HepG2 (cell line): ENCODE results near the gene CAPZB. TPM values are rescaled to one million over a fixed set of nuclear protein-coding genes. Genes with fewer than 3 reads are reported as not detected.

Source experiments
- ATAC-seq: fragments of 200-7000 bp; cut with Tn5 transposase; 3 replicates; pipeline ENCODE4 v1.9.1; 2020; ENCODE audit warnings: mild to moderate bottlenecking, moderate library complexity
- BruUV-seq: library from RNA; stranded (reverse); fragments of 400-500 nt; replicated peaks from 2 replicates; lab custom pipeline; 2021; lab: Mats Ljungman, UMichigan
- CTCF ChIA-PET: fragments of 300-600 bp; formaldehyde crosslinking; extraction: SDS; loops from one replicate; lab custom pipeline; 2021; ENCODE audit warnings: low total read pairs, inconsistent platforms, low intra/inter-chr PET ratio; lab: Yijun Ruan, JAX
- POLR2A ChIA-PET: fragments of 350-600 bp; sonication (Branson Sonifier 250); formaldehyde crosslinking; loops from one replicate; lab custom pipeline; 2020; ENCODE audit warnings: antibody characterized with exemption, inconsistent platforms; lab: Yijun Ruan, JAX
- DNase-seq: peaks from one replicate; pipeline ENCODE4 v3.0.0-alpha.2; 2015; ENCODE audit warnings: low spot score
- FAIRE-seq: peaks from 3 replicates; lab custom pipeline; 2011; peaks lifted over from hg19 to GRCh38; lab: Jason Lieb, UNC
- H2AFZ ChIP-seq: one replicate; pipeline ENCODE4 v1.6.1; 2011; ENCODE audit warnings: low read length, inconsistent platforms
- H3K27ac ChIP-seq: fragments of 300-600 bp; 3 replicates; pipeline ENCODE4 v1.8.0; 2011; ENCODE audit warnings: mixed run types, mild to moderate bottlenecking, mixed read lengths, low read length, inconsistent platforms; ENCODE audit not compliant: insufficient read depth; ENCODE audit errors: extremely low read length
- H3K27me3 ChIP-seq, 2 experiments: fragments of 200-600 bp in 1 of 2; 2 replicates in 1 of 2; 3 replicates in 1 of 2; pipeline versions ENCODE4 v1.6.0 to v1.8.0; 2011; ENCODE audit warnings: low read length in 2 of 2, mild to moderate bottlenecking in 2 of 2, moderate library complexity in 2 of 2, inconsistent platforms in 1 of 2; ENCODE audit not compliant: insufficient read depth in 2 of 2, control insufficient read depth in 1 of 2
- H3K36me3 ChIP-seq, 2 experiments: fragments of 200-600 bp in 1 of 2; replicated peaks in 1 of 2; 2 replicates in 1 of 2; 3 replicates in 1 of 2; pipeline versions ENCODE4 v1.5.1 to v1.8.0; 2011; ENCODE audit warnings: low read length in 2 of 2, inconsistent platforms in 1 of 2; ENCODE audit not compliant: insufficient read depth in 2 of 2, control insufficient read depth in 1 of 2
- H3K4me1 ChIP-seq: 2 replicates; pipeline ENCODE4 v1.5.1; 2012; ENCODE audit warnings: low read length, inconsistent platforms; ENCODE audit not compliant: insufficient read depth
- H3K4me2 ChIP-seq: 2 replicates; pipeline ENCODE4 v1.6.0; 2011; ENCODE audit warnings: low read depth, low read length, inconsistent platforms
- H3K4me3 ChIP-seq, 3 experiments: fragments of 200-600 bp in 1 of 3; sonication (generic), shearing (Covaris generic) in 1 of 3; replicated peaks in 1 of 3; 2 replicates each; pipeline ENCODE4 v1.5.1; 2011 to 2016; ENCODE audit warnings: low read length in 3 of 3, inconsistent platforms in 2 of 3, low read depth in 2 of 3, mild to moderate bottlenecking in 2 of 3, control low read depth in 1 of 3, mixed read lengths in 1 of 3; ENCODE audit not compliant: insufficient read depth in 1 of 3
- H3K79me2 ChIP-seq: one replicate; pipeline ENCODE4 v1.6.1; 2011; ENCODE audit warnings: low read length, inconsistent platforms; ENCODE audit not compliant: insufficient read depth
- H3K9ac ChIP-seq: 2 replicates; pipeline ENCODE4 v1.6.0; 2011; ENCODE audit warnings: mild to moderate bottlenecking, low read depth, low read length, inconsistent platforms; ENCODE audit not compliant: insufficient read depth
- H3K9me3 ChIP-seq: 2 replicates; pipeline ENCODE4 v1.5.1; 2012; ENCODE audit warnings: mild to moderate bottlenecking, low read length
- H4K20me1 ChIP-seq: 2 replicates; pipeline ENCODE4 v1.6.0; 2011; ENCODE audit warnings: inconsistent platforms, mild to moderate bottlenecking, low read length, moderate library complexity; ENCODE audit not compliant: insufficient read depth
- FOXC1 ChIP-seq: sonication (generic); formaldehyde crosslinking; IDR thresholded peaks from 2 replicates; pipeline ENCODE4 v1.8.0; 2022; ENCODE audit warnings: mild to moderate bottlenecking, missing genetic modification reagents, borderline replicate concordance
- FOXM1 ChIP-seq: sonication (generic); formaldehyde crosslinking; IDR thresholded peaks from 2 replicates; pipeline ENCODE4 v1.5.0; 2020; ENCODE audit warnings: missing genetic modification reagents
- IRX3 ChIP-seq: sonication (generic); formaldehyde crosslinking; IDR thresholded peaks from 2 replicates; pipeline ENCODE4 v1.8.1; 2023; ENCODE audit warnings: mild to moderate bottlenecking, low read depth, missing genetic modification reagents, borderline replicate concordance
- JDP2 ChIP-seq: sonication (generic); formaldehyde crosslinking; IDR thresholded peaks from 2 replicates; pipeline ENCODE4 v1.8.1; 2022; ENCODE audit warnings: missing genetic modification reagents, borderline replicate concordance
- NFE2L2 ChIP-seq: fragments of 150-350 bp; IDR thresholded peaks from 2 replicates; pipeline ENCODE4 v1.6.1; 2014; ENCODE audit warnings: low read length
- NR2C2 ChIP-seq: sonication (generic); formaldehyde crosslinking; IDR thresholded peaks from 2 replicates; pipeline ENCODE4 v1.4.0; 2020; ENCODE audit warnings: missing genetic modification reagents, mild to moderate bottlenecking, moderate library complexity, borderline replicate concordance
- RAD51 ChIP-seq: fragments of 450-650 bp; IDR thresholded peaks from 2 replicates; pipeline ENCODE4 v1.6.1; 2016; ENCODE audit warnings: borderline replicate concordance
- RBFOX2 ChIP-seq: fragments of 200-400 bp; formaldehyde crosslinking; IDR thresholded peaks from 2 replicates; pipeline ENCODE4 v1.6.1; 2017; ENCODE audit warnings: low read depth, mild to moderate bottlenecking, low read length
- TOE1 ChIP-seq: sonication (generic); formaldehyde crosslinking; IDR thresholded peaks from 2 replicates; pipeline ENCODE4 v1.4.0; 2020; ENCODE audit warnings: mild to moderate bottlenecking, missing genetic modification reagents
- WGBS: methylation state at CpG from one replicate; pipeline ENCODE4 v1.1.6; 2017; ENCODE audit warnings: low lambda C conversion rate; 5-methylcytosine and 5-hydroxymethylcytosine counted together
- in situ Hi-C: cut with HindIII; loops from 2 replicates; pipeline ENCODE4 v1.10.0; 2017; ENCODE audit warnings: low pct_unique_long_range_greater_than_20kb; ENCODE audit not compliant: extremely low pct_ligation_motif_present
- intact Hi-C: fragments of 100-400 bp; cut with micrococcal nuclease; formaldehyde crosslinking; loops from one replicate; pipeline ENCODE4 v1.10.0; 2022; ENCODE audit not compliant: unreplicated experiment
- polyA plus RNA-seq, 8 experiments: library from polyadenylated mRNA; depleted of rRNA in 3 of 8; stranded (reverse) in 7 of 8; unstranded in 1 of 8; fragments of >200 nt; fragmentation: Illumina TruSeq in 4 of 8; extraction: Trizol in 4 of 8; gene quantifications; 2 replicates each; pipeline versions ENCODE4 v1.2.1 to v1.2.3, GENCODE V29; 2011 to 2016; ENCODE audit warnings: low read depth in 4 of 8, missing spikeins in 1 of 8, mixed read lengths in 1 of 8; ENCODE audit not compliant: insufficient read depth in 1 of 8
- total RNA-seq, 5 experiments: library from RNA; depleted of rRNA; stranded (reverse); fragments of >200 nt; fragmentation: Illumina TruSeq; extraction: Trizol; gene quantifications; 2 replicates each; pipeline ENCODE4 v1.2.3, GENCODE V29; 2016; ENCODE audit warnings: low read depth in 1 of 5
- TF ChIP-seq, protein P1 (sequence below): sonication (generic); formaldehyde crosslinking; IDR thresholded peaks from 2 replicates; pipeline ENCODE4 v1.8.1; 2023; ENCODE audit warnings: mild to moderate bottlenecking, missing genetic modification reagents

CAPZB gene
- total and polyA plus RNA-seq, 2 of the 13 experiments (the other 11 are each of a cell fraction or from before 2014, with no cell fraction given) = 58.9 to 76.9 TPM

DNA sequence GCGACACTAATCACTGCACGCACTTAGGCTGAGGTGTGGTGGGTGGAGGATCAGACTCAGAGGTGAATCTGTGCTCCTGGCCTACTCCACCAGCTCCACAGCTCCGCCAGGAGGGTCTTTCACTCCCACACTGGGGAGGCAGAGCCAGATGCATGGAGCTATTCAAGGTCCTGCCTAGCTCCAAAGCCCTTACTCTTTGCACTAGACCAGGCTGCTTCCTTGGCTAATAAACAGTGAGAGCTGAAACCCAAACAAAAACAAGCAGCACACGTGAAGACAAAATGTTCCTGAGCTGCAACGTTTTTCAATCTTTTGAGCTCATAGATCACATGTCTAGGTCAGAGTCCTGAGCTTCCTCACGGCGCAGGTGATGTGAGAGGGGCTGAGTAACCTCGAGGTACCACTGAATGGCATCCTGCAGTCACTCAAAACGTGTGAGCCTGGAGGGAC lies 19.2 kb downstream of the CAPZB start:
- FAIRE-seq (no peak), DNase-seq (no peak), ATAC-seq (no peak)
- in situ Hi-C loops (no loop called here), intact Hi-C loops (no loop called here)
- ChIA-PET CTCF (no interaction called here), POLR2A (interaction anchor here (1.4 to 1.5 kb wide), 2 partner anchors 29 to 57 kb away, joined by 3 to 4 read pairs; no protein-coding TSS in a partner anchor)
- Histone ChIP-seq H3K9ac (no peak overlapping the region), H3K36me3 (peaks cover 8 to 19% of the 10 kb centered on the region in 2 experiments), H2AFZ (no peak overlapping the region), H3K4me1 (peaks cover 53% of the 10 kb centered on the region), H3K27ac (no peak overlapping the region), H3K27me3 (no peaks in the 10 kb centered on the region), H3K4me3 (no peak overlapping the region), H4K20me1 (peaks cover 55% of the 10 kb centered on the region), H3K79me2 (peaks cover 90% of the 10 kb centered on the region), H3K4me2 (no peak overlapping the region), H3K9me3 (no peaks in the 10 kb centered on the region)
- 70% methylated on average over 6 of the region's 9 CpGs for WGBS
- no peak for TF ChIP-seq RBFOX2
- no peak for TF ChIP-seq RAD51
- TF ChIP-seq FOXC1 (CRISPR knock-in tag) = 0 out of 2 replicates have a peak, but pooled peaks have one; percentile 28
- TF ChIP-seq NFE2L2 = no peak
- TF ChIP-seq FOXM1 (CRISPR knock-in tag) = no peak
- no TSS peak for BruUV-seq

DNA sequence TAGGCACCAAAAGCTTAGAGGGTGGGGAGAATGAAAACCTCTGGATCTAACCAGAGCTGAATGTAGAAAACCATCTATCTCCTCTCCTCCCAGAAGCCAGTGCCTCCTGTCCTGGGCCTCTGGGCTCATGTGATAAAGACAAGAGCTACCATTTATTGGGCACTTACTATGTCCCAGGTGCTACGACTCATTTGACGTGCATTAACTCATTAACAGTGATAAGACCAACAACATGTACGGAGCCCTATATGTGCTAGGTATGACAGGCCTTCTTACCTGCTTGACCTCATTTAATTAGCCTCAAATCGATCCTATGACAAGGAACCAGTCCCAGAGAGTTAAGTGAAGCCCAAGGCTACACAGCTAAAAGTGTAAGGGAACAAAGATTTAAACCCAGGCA lies 19.7 kb downstream of the CAPZB start:
- Histone ChIP-seq H2AFZ (no peak overlapping the region), H3K27me3 (no peaks in the 10 kb centered on the region), H3K79me2 (peaks cover 88% of the 10 kb centered on the region), H3K27ac (no peak overlapping the region), H3K4me3 (no peak overlapping the region), H3K36me3 (peaks cover 8 to 20% of the 10 kb centered on the region in 2 experiments), H4K20me1 (peaks cover 54% of the 10 kb centered on the region), H3K9ac (no peak overlapping the region), H3K4me1 (peaks cover 48% of the 10 kb centered on the region), H3K4me2 (no peak overlapping the region), H3K9me3 (no peaks in the 10 kb centered on the region)
- no TSS peak for BruUV-seq
- ChIA-PET POLR2A (interaction anchor here (1.4 to 1.5 kb wide), 2 partner anchors 28 to 56 kb away, joined by 3 to 4 read pairs; no protein-coding TSS in a partner anchor), CTCF (no interaction called here)
- ATAC-seq (no peak), FAIRE-seq (no peak), DNase-seq (no peak)
- TF ChIP-seq IRX3 (CRISPR knock-in tag) = no peak
- TF ChIP-seq NR2C2 = no peak
- no peak for TF ChIP-seq JDP2 (CRISPR knock-in tag)
- TF ChIP-seq, protein P1, sequence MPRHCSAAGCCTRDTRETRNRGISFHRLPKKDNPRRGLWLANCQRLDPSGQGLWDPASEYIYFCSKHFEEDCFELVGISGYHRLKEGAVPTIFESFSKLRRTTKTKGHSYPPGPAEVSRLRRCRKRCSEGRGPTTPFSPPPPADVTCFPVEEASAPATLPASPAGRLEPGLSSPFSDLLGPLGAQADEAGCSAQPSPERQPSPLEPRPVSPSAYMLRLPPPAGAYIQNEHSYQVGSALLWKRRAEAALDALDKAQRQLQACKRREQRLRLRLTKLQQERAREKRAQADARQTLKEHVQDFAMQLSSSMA = no peak
- TF ChIP-seq TOE1 (CRISPR knock-in tag) = no peak
- 92% methylated on average over 4 of the region's 4 CpGs for WGBS
- in situ Hi-C loops (no loop called here), intact Hi-C loops (no loop called here)
